ENCODE measurements around the gene KRT10. TPM values are rescaled to one million over a fixed set of nuclear protein-coding genes. Genes with fewer than 3 reads are reported as not detected.

Gene KRT10
- 52.9 to 80.2 TPM (median 55.0 TPM) in 3 replicates for total RNA-seq
- long read RNA-seq, transcript KRT10-202 (2 exons, 583 nt): major isoform, 10 of 116 reads
- long read RNA-seq, partial matches to known transcripts: 102 of 116 reads
- long read RNA-seq, other reads (novel, unspliced or antisense): 4 of 116 reads

DNA sequence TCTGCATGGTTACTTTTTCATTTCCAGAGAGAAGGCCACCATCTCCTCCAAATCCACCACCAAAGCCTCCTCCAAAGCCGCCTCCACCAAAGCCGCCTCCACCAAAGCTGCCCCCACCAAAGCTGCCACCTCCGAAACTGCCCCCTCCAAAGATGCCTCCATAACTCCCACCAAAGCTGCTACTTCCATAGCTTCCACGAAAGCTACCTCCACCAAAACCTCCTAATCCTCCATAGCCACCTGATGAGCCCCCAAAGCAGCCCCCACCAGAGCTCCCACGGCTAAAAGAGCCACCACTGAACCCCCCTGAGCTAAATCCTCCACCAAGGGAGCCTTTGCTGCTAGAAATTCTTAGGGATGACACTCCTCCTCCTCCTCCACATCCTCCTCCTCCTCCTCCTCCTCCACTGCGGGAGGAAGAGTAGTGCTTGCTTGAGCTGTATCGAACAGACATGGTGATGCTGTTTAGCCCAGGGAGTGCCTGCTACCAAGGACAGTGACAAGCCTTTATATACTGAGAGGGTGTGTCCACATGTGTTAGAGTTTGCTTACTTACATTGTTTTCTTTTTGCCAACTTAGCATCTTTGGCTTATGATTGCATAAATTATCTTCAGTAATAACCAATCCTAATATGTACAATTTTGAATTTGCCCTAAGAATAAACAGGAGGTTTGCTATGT lies at the start of gene KRT10:
Gene KRT10 (minus strand): TSS at position 483 of the 681 bp plus-strand sequence. CDS start 29 bp downstream, at position 454.
- Mint-ChIP-seq H3K27ac (ENCODE audit: unreplicated experiment) (no peak within 1 kb of the TSS), H3K4me3 (ENCODE audit: unreplicated experiment) (no peak within 1 kb of the TSS), H3K4me1 (ENCODE audit: low read depth) (peaks cover 26% of the 10 kb centered on the region), H3K27me3 (ENCODE audit: low read depth) (no peaks in the 10 kb centered on the region), H3K9me3 (ENCODE audit: low read depth) (no peaks in the 10 kb centered on the region), H3K36me3 (ENCODE audit: low read depth) (peaks cover 3% of the 10 kb centered on the region)
- TF ChIP-seq, protein P1, sequence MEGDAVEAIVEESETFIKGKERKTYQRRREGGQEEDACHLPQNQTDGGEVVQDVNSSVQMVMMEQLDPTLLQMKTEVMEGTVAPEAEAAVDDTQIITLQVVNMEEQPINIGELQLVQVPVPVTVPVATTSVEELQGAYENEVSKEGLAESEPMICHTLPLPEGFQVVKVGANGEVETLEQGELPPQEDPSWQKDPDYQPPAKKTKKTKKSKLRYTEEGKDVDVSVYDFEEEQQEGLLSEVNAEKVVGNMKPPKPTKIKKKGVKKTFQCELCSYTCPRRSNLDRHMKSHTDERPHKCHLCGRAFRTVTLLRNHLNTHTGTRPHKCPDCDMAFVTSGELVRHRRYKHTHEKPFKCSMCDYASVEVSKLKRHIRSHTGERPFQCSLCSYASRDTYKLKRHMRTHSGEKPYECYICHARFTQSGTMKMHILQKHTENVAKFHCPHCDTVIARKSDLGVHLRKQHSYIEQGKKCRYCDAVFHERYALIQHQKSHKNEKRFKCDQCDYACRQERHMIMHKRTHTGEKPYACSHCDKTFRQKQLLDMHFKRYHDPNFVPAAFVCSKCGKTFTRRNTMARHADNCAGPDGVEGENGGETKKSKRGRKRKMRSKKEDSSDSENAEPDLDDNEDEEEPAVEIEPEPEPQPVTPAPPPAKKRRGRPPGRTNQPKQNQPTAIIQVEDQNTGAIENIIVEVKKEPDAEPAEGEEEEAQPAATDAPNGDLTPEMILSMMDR (IDR thresholded peaks at IDR 0.05): no peak
- no peak for DNase-seq (ENCODE audit: low spot score)

DNA sequence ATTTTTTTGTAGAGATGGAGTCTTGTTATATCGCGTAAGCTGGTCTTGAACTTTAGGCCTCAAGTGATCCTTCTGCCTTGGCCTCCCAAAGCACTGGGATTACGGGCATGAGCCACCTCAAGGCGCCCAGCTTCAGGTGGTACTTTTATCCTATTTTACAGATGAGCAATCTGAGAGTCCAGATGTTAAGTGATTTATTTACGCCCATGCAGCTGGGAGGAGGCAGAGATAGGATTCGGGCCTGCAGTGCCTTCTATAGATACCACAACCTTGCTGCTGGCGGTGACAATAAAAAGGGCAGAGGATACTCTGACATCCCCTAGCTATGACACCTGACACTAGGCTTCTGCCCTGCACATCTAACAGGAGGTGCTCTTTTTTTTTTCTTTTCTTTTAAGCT lies 48.9 kb upstream of the KRT10 start:
- DNase-seq (ENCODE audit: low spot score): no peak
- Mint-ChIP-seq H3K9me3 (ENCODE audit: low read depth) (no peaks in the 10 kb centered on the region), H3K27ac (ENCODE audit: unreplicated experiment) (no peak overlapping the region), H3K4me1 (ENCODE audit: low read depth) (peaks cover 11% of the 10 kb centered on the region), H3K27me3 (ENCODE audit: low read depth) (peaks cover 11% of the 10 kb centered on the region), H3K4me3 (ENCODE audit: unreplicated experiment) (no peak overlapping the region), H3K36me3 (ENCODE audit: low read depth) (no peaks in the 10 kb centered on the region)
- TF ChIP-seq, protein P1 (IDR thresholded peaks at IDR 0.05): no peak

DNA sequence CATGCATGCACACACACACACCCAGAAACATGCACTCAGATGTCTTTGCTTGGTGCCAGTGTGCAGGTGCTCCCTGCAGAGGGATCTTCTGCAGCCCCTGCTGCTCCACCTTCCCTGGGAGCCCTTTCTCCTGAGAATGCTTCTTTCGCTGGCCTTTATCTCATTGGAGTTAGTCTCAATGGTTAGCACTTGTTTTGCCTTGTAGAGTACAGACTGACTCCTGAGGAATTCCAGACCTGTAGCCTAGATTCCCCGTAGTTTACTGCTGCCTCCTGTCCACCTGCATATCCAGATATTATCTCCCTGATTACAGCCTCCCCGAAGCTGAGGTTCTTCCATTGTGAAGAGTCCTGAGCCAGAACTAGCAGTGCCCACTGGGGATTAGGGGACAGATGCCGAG lies 47.7 kb upstream of the KRT10 start:
- Mint-ChIP-seq H3K27me3 (ENCODE audit: low read depth) (peaks cover 11% of the 10 kb centered on the region), H3K9me3 (ENCODE audit: low read depth) (no peaks in the 10 kb centered on the region), H3K27ac (ENCODE audit: unreplicated experiment) (no peak overlapping the region), H3K4me3 (ENCODE audit: unreplicated experiment) (no peak overlapping the region), H3K36me3 (ENCODE audit: low read depth) (no peaks in the 10 kb centered on the region), H3K4me1 (ENCODE audit: low read depth) (peaks cover 11% of the 10 kb centered on the region)
- no peak for DNase-seq (ENCODE audit: low spot score)
- TF ChIP-seq, protein P1 (IDR thresholded peaks at IDR 0.05): no peak

DNA sequence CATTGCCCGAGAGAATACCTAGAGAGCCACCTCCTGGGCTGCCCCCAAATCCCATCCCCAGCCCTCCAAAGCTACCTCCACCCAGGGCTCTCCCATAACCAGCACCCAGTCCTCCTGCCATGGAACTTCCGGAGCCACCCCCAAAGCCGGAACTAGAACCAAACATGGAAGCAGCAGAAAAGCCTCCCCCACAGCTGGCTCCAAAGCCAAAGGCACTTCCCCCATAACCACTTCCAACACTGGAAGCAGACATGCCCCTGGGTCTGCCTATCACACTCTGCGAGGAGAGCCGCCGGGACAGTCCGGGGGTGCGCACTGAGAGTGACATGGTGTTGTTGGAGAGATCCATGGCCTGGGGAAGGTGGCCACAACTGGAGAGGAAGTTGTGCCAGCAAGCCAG lies 44.4 kb upstream of the KRT10 start, which contains the start of gene KRT12:
Gene KRT12 (minus strand): TSS at position 386 of the 400 bp plus-strand sequence. CDS start 37 bp downstream, at position 349.
- H3K4me3 Mint-ChIP-seq (ENCODE audit: unreplicated experiment): no peak within 1 kb of the TSS
- DNase-seq (ENCODE audit: low spot score): no peak
- peaks cover 9% of the 10 kb centered on the region for H3K27me3 Mint-ChIP-seq (ENCODE audit: low read depth)
- no peaks in the 10 kb centered on the region for H3K9me3 Mint-ChIP-seq (ENCODE audit: low read depth)
- H3K36me3 Mint-ChIP-seq (ENCODE audit: low read depth): no peaks in the 10 kb centered on the region
- TF ChIP-seq, protein P1 (IDR thresholded peaks at IDR 0.05): no peak
- no peak within 1 kb of the TSS for H3K27ac Mint-ChIP-seq (ENCODE audit: unreplicated experiment)
- H3K4me1 Mint-ChIP-seq (ENCODE audit: low read depth): no peaks in the 10 kb centered on the region

DNA sequence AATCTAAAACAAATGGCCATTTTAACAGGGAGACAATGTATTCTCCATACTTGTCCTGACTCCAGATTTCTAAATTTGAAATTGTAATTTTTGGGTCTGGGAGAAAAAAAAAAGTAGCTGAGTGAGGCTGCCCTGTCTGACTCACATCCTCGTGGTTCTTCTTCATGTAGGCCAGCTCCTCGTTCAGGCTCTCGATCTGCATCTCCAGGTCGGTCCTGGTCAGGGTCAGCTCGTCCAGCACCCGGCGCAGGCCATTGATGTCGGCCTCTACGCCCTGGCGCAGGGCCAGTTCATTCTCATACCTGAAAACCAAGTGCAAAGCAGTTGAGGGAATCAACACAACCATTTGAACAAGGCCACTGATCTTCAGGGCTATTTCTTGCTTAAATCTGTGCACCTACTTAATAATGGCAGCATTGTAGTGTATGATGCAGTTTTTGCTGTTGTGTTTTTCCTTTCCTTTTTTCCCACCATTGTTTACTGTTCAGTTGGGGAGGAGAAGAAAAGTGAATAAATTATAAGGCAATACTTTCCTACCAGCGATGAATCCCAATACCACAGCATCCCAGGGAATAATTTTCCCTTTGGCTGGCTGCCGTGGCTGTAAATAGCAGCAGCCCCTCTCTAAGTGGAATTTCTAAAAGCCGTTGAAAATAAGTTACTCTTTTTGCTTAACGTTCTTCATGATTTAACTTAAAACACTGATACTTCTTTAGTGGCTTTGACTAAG lies 42.4 kb upstream of the KRT10 start:
- H3K27me3 Mint-ChIP-seq (ENCODE audit: low read depth): peaks cover 9% of the 10 kb centered on the region
- H3K4me3 Mint-ChIP-seq (ENCODE audit: unreplicated experiment): no peak overlapping the region

More for the DNA sequence above, 42.4 kb upstream of the KRT10 start:
- TF ChIP-seq, protein P1 (IDR thresholded peaks at IDR 0.05): no peak
- no peak for DNase-seq (ENCODE audit: low spot score)
- H3K27ac Mint-ChIP-seq (ENCODE audit: unreplicated experiment): no peak overlapping the region
- no peaks in the 10 kb centered on the region for H3K4me1 Mint-ChIP-seq (ENCODE audit: low read depth)
- H3K9me3 Mint-ChIP-seq (ENCODE audit: low read depth): no peaks in the 10 kb centered on the region
- peaks cover 2% of the 10 kb centered on the region for H3K36me3 Mint-ChIP-seq (ENCODE audit: low read depth)
